Esophagus squamous epithelium (tissue), 5 donors: ENCODE data around the gene LONP1. TPM values are rescaled to one million over a fixed set of nuclear protein-coding genes. Genes with fewer than 3 reads are reported as not detected.

Experiments
- DNase-seq: peaks from one replicate; lab custom pipeline; 2025; lab: John Stamatoyannopoulos, UW
- H3K27ac ChIP-seq, 4 donors: fragments of 200-600 bp; sonication (generic); one replicate each; pipeline ENCODE4 v1.5.1; 2016 to 2019; ENCODE audit warnings: mild to moderate bottlenecking in 1 of 4
- H3K27me3 ChIP-seq, 4 donors: fragments of 200-600 bp; sonication (generic); 1 replicate in 3 of 4; 2 replicates in 1 of 4; pipeline versions ENCODE4 v1.5.1 to v1.6.0; 2017 to 2021; ENCODE audit warnings: antibody characterized with exemption in 1 of 4
- H3K36me3 ChIP-seq, 3 donors: fragments of 200-600 bp; sonication (generic); one replicate each; pipeline ENCODE4 v1.5.1; 2016 to 2019
- H3K4me1 ChIP-seq, 3 donors: fragments of 200-600 bp; sonication (generic); one replicate each; pipeline ENCODE4 v1.5.1; 2017 to 2019
- H3K4me3 ChIP-seq, 4 donors: fragments of 200-600 bp; sonication (generic); 1 replicate in 3 of 4; 2 replicates in 1 of 4; pipeline ENCODE4 v1.5.1; 2016 to 2019; ENCODE audit warnings: mild to moderate bottlenecking in 2 of 4, moderate library complexity in 1 of 4
- H3K9me3 ChIP-seq, 3 donors: fragments of 200-600 bp; sonication (generic); one replicate each; pipeline ENCODE4 v1.5.1; 2016 to 2019
- POLR2A ChIP-seq, 4 donors: fragments of 450-650 bp; IDR thresholded peaks; one replicate each; pipeline ENCODE4 v1.6.1; 2017; ENCODE audit warnings: antibody characterized with exemption in 4 of 4, mild to moderate bottlenecking in 4 of 4, moderate library complexity in 3 of 4
- WGBS, 2 donors: methylation state at CpG; one replicate each; pipeline ENCODE4 v1.1.5; 2018; 5-methylcytosine and 5-hydroxymethylcytosine counted together
- intact Hi-C: fragments of 100-400 bp; cut with DNase I; formaldehyde crosslinking; loops from one replicate; pipeline ENCODE4 v1.15.0; 2022
- total RNA-seq, 4 donors: library from RNA; depleted of rRNA; stranded (reverse); fragments of >200 nt; gene quantifications; one replicate each; pipeline ENCODE4 v1.1.0, GENCODE V29; 2016
- TF ChIP-seq, protein P1 (sequence below), 6 experiments: fragments of 450-650 bp in 4 of 6; fragments of 200-600 bp in 2 of 6; sonication (generic) in 2 of 6; IDR thresholded peaks; one replicate each; pipeline ENCODE4 v1.5.1; 2016 to 2019; ENCODE audit warnings: antibody characterized with exemption in 6 of 6, mild to moderate bottlenecking in 4 of 6, moderate library complexity in 4 of 6
- donor health status: DM: yes; HTN: yes; CAD: no.

LONP1 gene
- total RNA-seq, 4 donors from 2014 or later: 38.0 to 68.5 (median 51.2) TPM

DNA sequence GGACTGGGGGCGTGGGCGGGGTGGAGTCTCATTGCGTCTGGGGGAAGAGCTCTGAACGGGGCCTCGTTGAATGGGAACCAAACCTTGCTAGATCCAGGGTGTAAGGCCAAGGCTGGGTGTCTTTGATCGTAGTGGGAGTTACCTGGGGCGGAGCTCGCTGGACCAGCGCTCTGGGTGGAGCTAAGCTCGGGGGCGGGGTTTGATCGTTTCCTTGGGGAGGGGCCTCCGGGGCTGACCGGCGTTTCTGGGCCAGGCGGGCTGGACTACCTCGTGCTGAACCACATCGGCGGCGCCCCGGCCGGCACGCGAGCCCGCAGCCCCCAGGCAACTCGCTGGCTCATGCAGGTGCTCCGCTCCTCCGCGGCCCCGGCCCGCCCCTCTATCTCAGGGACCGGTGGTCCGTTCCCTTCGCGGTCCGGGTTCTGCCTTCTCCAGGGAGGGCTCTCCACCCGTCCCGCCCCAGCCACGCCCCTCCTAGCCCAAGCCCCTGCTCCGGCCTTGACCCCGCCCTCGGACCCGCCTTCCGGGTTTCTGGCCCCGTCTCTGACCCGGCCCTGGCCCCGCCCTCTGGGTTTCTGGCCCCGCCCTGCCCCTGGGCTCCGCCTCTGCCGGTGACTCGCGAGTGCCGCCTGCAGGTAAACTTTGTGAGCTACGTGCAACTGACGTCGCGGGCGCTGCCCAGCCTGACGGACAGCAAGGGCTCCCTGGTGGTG, 33.1 kb downstream of the LONP1 start:
- WGBS, 2 donors: 0% methylated on average over 13 to 24 of the region's 59 CpGs
- TF ChIP-seq POLR2A (IDR thresholded peaks at IDR 0.05): no peak
- TF ChIP-seq, protein P1, sequence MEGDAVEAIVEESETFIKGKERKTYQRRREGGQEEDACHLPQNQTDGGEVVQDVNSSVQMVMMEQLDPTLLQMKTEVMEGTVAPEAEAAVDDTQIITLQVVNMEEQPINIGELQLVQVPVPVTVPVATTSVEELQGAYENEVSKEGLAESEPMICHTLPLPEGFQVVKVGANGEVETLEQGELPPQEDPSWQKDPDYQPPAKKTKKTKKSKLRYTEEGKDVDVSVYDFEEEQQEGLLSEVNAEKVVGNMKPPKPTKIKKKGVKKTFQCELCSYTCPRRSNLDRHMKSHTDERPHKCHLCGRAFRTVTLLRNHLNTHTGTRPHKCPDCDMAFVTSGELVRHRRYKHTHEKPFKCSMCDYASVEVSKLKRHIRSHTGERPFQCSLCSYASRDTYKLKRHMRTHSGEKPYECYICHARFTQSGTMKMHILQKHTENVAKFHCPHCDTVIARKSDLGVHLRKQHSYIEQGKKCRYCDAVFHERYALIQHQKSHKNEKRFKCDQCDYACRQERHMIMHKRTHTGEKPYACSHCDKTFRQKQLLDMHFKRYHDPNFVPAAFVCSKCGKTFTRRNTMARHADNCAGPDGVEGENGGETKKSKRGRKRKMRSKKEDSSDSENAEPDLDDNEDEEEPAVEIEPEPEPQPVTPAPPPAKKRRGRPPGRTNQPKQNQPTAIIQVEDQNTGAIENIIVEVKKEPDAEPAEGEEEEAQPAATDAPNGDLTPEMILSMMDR (IDR thresholded peaks at IDR 0.05): peak; percentile 79 to 90 (median 83)
- peaks cover 13 to 45% (median 14%) of the 10 kb centered on the region in 3 donors for H3K4me1 ChIP-seq
- no peaks in the 10 kb centered on the region for H3K9me3 ChIP-seq
- peak overlapping the region; percentile 76 to 94 (median 92) for H3K27ac ChIP-seq
- H3K36me3 ChIP-seq: peaks cover 0 to 5% (median 3%) of the 10 kb centered on the region in 3 donors
- intact Hi-C loops: loop anchor here (10.0 kb wide), 1 partner anchor 62 kb away; the partner anchor contains the start of genes SAFB and SAFB2
- peak overlapping the region; percentile 45 to 83 (median 64) for H3K4me3 ChIP-seq
- DNase-seq: peak; percentile 89
- H3K27me3 ChIP-seq: no peaks in the 10 kb centered on the region

DNA sequence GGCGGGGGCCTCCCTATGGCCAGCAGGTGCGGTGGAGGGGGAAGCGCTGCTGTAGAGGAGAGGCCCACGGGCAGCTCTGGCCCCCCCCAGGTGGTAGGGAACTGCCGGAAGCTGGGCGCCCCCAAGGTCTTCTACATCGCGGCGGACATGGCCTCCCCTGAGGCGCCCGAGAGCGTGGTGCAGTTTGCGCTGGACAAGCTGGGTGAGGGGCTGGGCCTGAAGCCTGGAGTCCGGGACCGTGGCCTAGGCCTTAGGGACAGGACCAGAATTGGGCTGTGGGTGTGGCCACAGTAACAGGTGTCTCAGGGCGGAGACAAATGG, 33.7 kb downstream of the LONP1 start:
- TF ChIP-seq POLR2A (IDR thresholded peaks at IDR 0.05): no peak
- TF ChIP-seq, protein P1 (IDR thresholded peaks at IDR 0.05): no peak
- Histone ChIP-seq H3K27me3 (no peaks in the 10 kb centered on the region), H3K27ac (peak overlapping the region; percentile 76 to 94 (median 92)), H3K4me1 (peaks cover 8 to 43% (median 9%) of the 10 kb centered on the region in 3 donors), H3K36me3 (no peaks in the 10 kb centered on the region), H3K9me3 (no peaks in the 10 kb centered on the region), H3K4me3 (peak overlapping the region; percentile 45 to 83 (median 64))
- DNase-seq: no peak
- WGBS, 2 donors: 33 to 61% methylated on average over 2 to 3 of the region's 16 CpGs
- intact Hi-C loops: loop anchor here (10.0 kb wide), 1 partner anchor 61 kb away; the partner anchor contains the start of genes SAFB and SAFB2

GRCh38 chr19:5684694-5685430, 35.1 kb downstream of the LONP1 start:
- Histone ChIP-seq H3K36me3 (no peaks in the 10 kb centered on the region), H3K27me3 (no peaks in the 10 kb centered on the region), H3K4me1 (peaks cover 7 to 42% (median 11%) of the 10 kb centered on the region in 3 donors), H3K9me3 (no peaks in the 10 kb centered on the region), H3K27ac (no peak overlapping the region), H3K4me3 (no peak overlapping the region)
- intact Hi-C loops: loop anchor here (10.0 kb wide), 1 partner anchor 60 kb away; the partner anchor contains the start of genes SAFB and SAFB2
- WGBS, 2 donors: 82 to 93% methylated on average over 6 to 14 of the region's 22 CpGs
- TF ChIP-seq POLR2A (IDR thresholded peaks at IDR 0.05): no peak
- TF ChIP-seq, protein P1 (IDR thresholded peaks at IDR 0.05): no peak
- no peak for DNase-seq

DNA sequence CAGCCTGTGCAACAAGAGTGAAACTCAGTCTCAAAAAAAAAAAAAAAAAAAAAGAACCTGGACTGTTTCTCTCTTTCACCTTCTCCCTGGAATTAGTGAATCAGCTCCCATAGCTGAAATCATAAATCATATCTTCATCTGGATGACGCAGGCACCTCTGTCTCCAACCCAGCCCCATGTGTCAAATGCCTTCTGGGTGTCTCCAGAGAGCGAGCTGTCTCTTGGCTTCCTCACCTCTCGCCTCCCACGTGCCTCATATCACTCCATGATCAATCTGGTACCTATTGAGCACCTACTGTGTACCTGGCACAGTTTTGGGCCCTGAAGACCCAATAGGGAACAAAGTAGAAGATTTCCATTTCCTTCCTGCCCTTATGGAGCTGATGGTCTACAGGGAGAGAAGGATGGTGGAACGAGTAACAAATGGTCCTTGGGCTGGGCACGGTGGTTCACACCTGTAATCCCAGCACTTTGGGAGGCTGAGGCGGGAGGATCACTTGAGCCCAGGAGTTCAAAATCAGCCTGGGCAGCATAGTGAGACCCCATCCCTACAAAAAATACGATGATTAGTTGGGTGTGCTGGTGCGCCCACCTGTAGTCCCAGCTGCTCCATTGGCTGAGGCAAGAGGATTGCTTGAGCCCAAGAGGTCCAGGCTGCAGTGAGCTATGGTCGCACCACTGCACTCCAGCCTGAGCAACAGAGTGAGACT, 36.6 kb downstream of the LONP1 start:
- DNase-seq: no peak
- Histone ChIP-seq H3K27ac (no peak overlapping the region), H3K27me3 (no peaks in the 10 kb centered on the region), H3K4me1 (peaks cover 12 to 46% (median 20%) of the 10 kb centered on the region in 3 donors), H3K4me3 (no peak overlapping the region), H3K36me3 (peaks cover 0 to 6% (median 0%) of the 10 kb centered on the region in 3 donors), H3K9me3 (no peaks in the 10 kb centered on the region)
- WGBS, 2 donors: 89 to 90% methylated on average over 7 to 10 of the region's 10 CpGs
- TF ChIP-seq, protein P1 (IDR thresholded peaks at IDR 0.05): no peak
- TF ChIP-seq POLR2A (IDR thresholded peaks at IDR 0.05): no peak
- intact Hi-C loops: loop anchor here (10.0 kb wide), 1 partner anchor 59 kb away; the partner anchor contains the start of genes SAFB and SAFB2
